ENCODE measurements around the gene ADCK1.

Gene ADCK1

DNA sequence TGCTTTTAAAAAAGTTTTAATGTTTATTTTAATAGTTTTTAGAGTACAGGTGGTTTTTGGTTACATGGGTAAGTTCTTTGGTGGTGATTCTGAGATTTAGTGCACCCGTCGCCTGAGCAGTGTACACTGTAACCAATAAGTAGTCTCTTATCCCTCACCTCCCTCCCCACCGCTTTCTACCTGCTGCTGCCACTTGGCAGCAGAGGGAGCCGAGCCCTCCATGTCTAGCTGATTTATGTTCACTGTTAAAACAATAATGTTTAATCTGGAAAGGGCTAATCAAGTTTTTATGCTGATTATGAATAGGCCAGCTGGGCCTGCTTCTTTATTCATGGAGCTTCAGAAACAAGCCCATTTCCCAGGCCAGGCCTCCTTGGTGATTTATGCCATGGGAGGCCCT is 73.1 kb downstream of the ADCK1 start (continued):
- TF ChIP-seq, protein P1, sequence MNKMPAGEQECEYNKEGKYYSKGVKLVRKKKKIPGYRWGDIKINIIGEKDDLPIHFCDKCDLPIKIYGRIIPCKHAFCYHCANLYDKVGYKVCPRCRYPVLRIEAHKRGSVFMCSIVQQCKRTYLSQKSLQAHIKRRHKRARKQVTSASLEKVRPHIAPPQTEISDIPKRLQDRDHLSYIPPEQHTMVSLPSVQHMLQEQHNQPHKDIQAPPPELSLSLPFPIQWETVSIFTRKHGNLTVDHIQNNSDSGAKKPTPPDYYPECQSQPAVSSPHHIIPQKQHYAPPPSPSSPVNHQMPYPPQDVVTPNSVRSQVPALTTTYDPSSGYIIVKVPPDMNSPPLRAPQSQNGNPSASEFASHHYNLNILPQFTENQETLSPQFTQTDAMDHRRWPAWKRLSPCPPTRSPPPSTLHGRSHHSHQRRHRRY (tag by site-specific recombination; IDR thresholded peaks at IDR 0.05), result no peak

DNA sequence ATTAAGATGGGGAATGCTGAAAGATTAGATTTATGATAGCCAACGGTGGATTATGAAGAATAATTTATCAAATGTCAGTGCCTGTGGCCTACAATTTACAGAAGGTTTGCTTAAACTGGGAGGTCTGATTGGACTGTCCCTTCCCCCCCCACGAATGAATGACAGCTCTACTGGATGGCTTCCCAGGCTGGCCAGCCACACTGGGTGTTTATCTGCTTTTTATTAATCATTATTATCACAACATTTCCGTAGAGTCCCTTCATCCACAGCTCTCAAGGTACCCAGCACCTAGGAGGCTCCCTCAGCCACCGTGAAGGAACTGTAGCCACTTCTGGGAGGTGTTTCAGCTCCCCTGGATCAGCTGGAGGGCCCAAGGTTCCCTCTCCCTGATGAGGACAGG is 78.9 kb downstream of the ADCK1 start:
- Histone ChIP-seq H3K4me1 (ENCODE audit: control insufficient read depth, insufficient read depth, low read length) (no peaks in the 10 kb centered on the region), H3K36me3 (ENCODE audit: control insufficient read depth in 2 of 2, insufficient read depth in 1 of 2, low read length in 2 of 2) (no peaks in the 10 kb centered on the region), H3K4me3 (ENCODE audit: low read depth, low read length) (no peak overlapping the region), H3K27ac (ENCODE audit: extremely low read depth, low read depth, low read length) (no peak overlapping the region), H3K9me3 (ENCODE audit: control insufficient read depth, insufficient read depth, low read depth, low read length) (no peaks in the 10 kb centered on the region)
- POLR2A ChIA-PET, result no interaction called here
- CTCF ChIA-PET, result no interaction called here
- TF ChIP-seq ZNF394 (tag by site-specific recombination; IDR thresholded peaks at IDR 0.05; ENCODE audit: borderline replicate concordance) (no peak), GLI4 (tag by site-specific recombination; IDR thresholded peaks at IDR 0.05) (no peak), ZNF169 (tag by site-specific recombination; IDR thresholded peaks at IDR 0.05) (no peak), ZNF792 (tag by site-specific recombination; IDR thresholded peaks at IDR 0.05) (no peak), ZNF621 (tag by site-specific recombination; IDR thresholded peaks at IDR 0.05) (no peak), WT1 (tag by site-specific recombination; IDR thresholded peaks at IDR 0.05) (no peak), ZNF768 (tag by site-specific recombination; IDR thresholded peaks at IDR 0.05) (no peak)

DNA sequence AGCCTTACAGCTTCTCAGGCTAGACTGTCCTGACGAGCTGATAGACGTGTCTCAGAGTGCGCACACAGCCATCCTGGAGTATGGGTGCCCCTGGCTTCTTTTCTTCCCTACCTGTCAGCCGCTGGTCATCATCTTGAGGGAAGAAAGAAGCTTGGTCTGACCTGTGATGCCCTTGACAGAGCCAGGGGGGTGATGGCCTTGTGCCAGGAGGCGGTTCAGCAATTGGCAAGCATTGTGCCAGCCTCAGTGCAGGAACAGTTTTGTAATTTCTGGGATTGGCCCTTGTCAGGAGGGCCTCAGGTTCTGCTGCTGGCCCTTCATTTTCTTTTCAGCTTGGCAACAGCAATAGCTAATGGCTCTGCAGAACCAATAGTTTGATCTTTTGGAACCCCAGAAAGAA is 80.1 kb downstream of the ADCK1 start:
- Histone ChIP-seq H3K36me3 (ENCODE audit: control insufficient read depth in 2 of 2, insufficient read depth in 1 of 2, low read length in 2 of 2) (no peaks in the 10 kb centered on the region), H3K9me3 (ENCODE audit: control insufficient read depth, insufficient read depth, low read depth, low read length) (no peaks in the 10 kb centered on the region), H3K4me3 (ENCODE audit: low read depth, low read length) (no peak overlapping the region), H3K4me1 (ENCODE audit: control insufficient read depth, insufficient read depth, low read length) (no peaks in the 10 kb centered on the region), H3K27ac (ENCODE audit: extremely low read depth, low read depth, low read length) (no peak overlapping the region)
- ChIA-PET POLR2A (no interaction called here), CTCF (interaction anchor here (0.7 kb wide), 1 partner anchor 686 kb away, joined by 3 read pairs; no protein-coding TSS in a partner anchor)
- TF ChIP-seq ZNF621 (tag by site-specific recombination; IDR thresholded peaks at IDR 0.05) (no peak), ZEB2 (tag by site-specific recombination; IDR thresholded peaks at IDR 0.05) (no peak), ZBTB1 (tag by site-specific recombination; IDR thresholded peaks at IDR 0.05) (no peak), ZNF175 (tag by site-specific recombination; IDR thresholded peaks at IDR 0.05) (no peak), ZNF510 (tag by site-specific recombination; IDR thresholded peaks at IDR 0.05; ENCODE audit: insufficient replicate concordance) (no peak), GLIS1 (tag by site-specific recombination; IDR thresholded peaks at IDR 0.05) (no peak), IKZF3 (tag by site-specific recombination; IDR thresholded peaks at IDR 0.05) (no peak), ZNF629 (tag by site-specific recombination; IDR thresholded peaks at IDR 0.05) (no peak), FEZF1 (tag by site-specific recombination; IDR thresholded peaks at IDR 0.05) (no peak), ZBTB48 (tag by site-specific recombination; IDR thresholded peaks at IDR 0.05) (no peak), SALL2 (tag by site-specific recombination; IDR thresholded peaks at IDR 0.05; ENCODE audit: borderline replicate concordance) (no peak), ZNF23 (tag by site-specific recombination; IDR thresholded peaks at IDR 0.05; ENCODE audit: borderline replicate concordance) (no peak)
- TF ChIP-seq, protein P2, sequence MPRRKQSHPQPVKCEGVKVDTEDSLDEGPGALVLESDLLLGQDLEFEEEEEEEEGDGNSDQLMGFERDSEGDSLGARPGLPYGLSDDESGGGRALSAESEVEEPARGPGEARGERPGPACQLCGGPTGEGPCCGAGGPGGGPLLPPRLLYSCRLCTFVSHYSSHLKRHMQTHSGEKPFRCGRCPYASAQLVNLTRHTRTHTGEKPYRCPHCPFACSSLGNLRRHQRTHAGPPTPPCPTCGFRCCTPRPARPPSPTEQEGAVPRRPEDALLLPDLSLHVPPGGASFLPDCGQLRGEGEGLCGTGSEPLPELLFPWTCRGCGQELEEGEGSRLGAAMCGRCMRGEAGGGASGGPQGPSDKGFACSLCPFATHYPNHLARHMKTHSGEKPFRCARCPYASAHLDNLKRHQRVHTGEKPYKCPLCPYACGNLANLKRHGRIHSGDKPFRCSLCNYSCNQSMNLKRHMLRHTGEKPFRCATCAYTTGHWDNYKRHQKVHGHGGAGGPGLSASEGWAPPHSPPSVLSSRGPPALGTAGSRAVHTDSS (tag by site-specific recombination; IDR thresholded peaks at IDR 0.05), result no peak
- TF ChIP-seq, protein P3, sequence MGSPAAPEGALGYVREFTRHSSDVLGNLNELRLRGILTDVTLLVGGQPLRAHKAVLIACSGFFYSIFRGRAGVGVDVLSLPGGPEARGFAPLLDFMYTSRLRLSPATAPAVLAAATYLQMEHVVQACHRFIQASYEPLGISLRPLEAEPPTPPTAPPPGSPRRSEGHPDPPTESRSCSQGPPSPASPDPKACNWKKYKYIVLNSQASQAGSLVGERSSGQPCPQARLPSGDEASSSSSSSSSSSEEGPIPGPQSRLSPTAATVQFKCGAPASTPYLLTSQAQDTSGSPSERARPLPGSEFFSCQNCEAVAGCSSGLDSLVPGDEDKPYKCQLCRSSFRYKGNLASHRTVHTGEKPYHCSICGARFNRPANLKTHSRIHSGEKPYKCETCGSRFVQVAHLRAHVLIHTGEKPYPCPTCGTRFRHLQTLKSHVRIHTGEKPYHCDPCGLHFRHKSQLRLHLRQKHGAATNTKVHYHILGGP (tag by site-specific recombination; IDR thresholded peaks at IDR 0.05), result no peak
- TF ChIP-seq, protein P4, sequence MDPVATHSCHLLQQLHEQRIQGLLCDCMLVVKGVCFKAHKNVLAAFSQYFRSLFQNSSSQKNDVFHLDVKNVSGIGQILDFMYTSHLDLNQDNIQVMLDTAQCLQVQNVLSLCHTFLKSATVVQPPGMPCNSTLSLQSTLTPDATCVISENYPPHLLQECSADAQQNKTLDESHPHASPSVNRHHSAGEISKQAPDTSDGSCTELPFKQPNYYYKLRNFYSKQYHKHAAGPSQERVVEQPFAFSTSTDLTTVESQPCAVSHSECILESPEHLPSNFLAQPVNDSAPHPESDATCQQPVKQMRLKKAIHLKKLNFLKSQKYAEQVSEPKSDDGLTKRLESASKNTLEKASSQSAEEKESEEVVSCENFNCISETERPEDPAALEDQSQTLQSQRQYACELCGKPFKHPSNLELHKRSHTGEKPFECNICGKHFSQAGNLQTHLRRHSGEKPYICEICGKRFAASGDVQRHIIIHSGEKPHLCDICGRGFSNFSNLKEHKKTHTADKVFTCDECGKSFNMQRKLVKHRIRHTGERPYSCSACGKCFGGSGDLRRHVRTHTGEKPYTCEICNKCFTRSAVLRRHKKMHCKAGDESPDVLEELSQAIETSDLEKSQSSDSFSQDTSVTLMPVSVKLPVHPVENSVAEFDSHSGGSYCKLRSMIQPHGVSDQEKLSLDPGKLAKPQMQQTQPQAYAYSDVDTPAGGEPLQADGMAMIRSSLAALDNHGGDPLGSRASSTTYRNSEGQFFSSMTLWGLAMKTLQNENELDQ (tag by site-specific recombination; IDR thresholded peaks at IDR 0.05; ENCODE audit: low read depth), result no peak
- TF ChIP-seq, protein P5, sequence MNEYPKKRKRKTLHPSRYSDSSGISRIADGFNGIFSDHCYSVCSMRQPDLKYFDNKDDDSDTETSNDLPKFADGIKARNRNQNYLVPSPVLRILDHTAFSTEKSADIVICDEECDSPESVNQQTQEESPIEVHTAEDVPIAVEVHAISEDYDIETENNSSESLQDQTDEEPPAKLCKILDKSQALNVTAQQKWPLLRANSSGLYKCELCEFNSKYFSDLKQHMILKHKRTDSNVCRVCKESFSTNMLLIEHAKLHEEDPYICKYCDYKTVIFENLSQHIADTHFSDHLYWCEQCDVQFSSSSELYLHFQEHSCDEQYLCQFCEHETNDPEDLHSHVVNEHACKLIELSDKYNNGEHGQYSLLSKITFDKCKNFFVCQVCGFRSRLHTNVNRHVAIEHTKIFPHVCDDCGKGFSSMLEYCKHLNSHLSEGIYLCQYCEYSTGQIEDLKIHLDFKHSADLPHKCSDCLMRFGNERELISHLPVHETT (tag by site-specific recombination; IDR thresholded peaks at IDR 0.05), result no peak
- TF ChIP-seq, protein P6, sequence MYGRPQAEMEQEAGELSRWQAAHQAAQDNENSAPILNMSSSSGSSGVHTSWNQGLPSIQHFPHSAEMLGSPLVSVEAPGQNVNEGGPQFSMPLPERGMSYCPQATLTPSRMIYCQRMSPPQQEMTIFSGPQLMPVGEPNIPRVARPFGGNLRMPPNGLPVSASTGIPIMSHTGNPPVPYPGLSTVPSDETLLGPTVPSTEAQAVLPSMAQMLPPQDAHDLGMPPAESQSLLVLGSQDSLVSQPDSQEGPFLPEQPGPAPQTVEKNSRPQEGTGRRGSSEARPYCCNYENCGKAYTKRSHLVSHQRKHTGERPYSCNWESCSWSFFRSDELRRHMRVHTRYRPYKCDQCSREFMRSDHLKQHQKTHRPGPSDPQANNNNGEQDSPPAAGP (tag by site-specific recombination; IDR thresholded peaks at IDR 0.05), result no peak

All from HEK293 (cell line).